OCI-LY3 (cell line): Measurements from ENCODE around the gene PANK4.

Source experiments
- H2AFZ ChIP-seq: fragments of 200-600, 300-600 bp; shearing (Covaris generic); 2 replicates; pipeline ENCODE4 v1.6.0; 2014; ENCODE audit warnings: antibody characterized with exemption, low read depth, low read length
- H3K27ac ChIP-seq: fragments of 200-600, 300-600 bp; sonication (generic); 2 replicates; pipeline ENCODE4 v1.5.1; 2014; ENCODE audit warnings: mild to moderate bottlenecking, low read length, moderate library complexity, mixed read lengths
- H3K27me3 ChIP-seq: fragments of 200-600, 300-600 bp; sonication (generic); 2 replicates; pipeline ENCODE4 v1.6.1; 2014; ENCODE audit warnings: low read depth, low read length, mixed read lengths
- H3K36me3 ChIP-seq: fragments of 200-600, 300-600 bp; sonication (generic); replicated peaks from 2 replicates; pipeline ENCODE3; 2014; ENCODE audit warnings: low read depth, low read length, mixed read lengths
- H3K4me1 ChIP-seq: fragments of 300-600, 200-600 bp; sonication (generic); 2 replicates; pipeline ENCODE4 v1.6.1; 2014; ENCODE audit warnings: low read length, mixed read lengths
- H3K4me2 ChIP-seq: fragments of 200-600, 300-600 bp; sonication (generic); 2 replicates; pipeline ENCODE4 v1.6.1; 2014; ENCODE audit warnings: low read length, mixed read lengths
- H3K4me3 ChIP-seq: fragments of 300-600, 200-600 bp; sonication (generic); 2 replicates; pipeline ENCODE4 v1.5.1; 2014; ENCODE audit warnings: antibody characterized with exemption, mild to moderate bottlenecking, low read length, moderate library complexity
- H3K79me2 ChIP-seq: fragments of 300-600, 200-600 bp; shearing (Covaris generic); 2 replicates; pipeline ENCODE4 v1.6.1; 2014; ENCODE audit warnings: mild to moderate bottlenecking, low read length, mixed read lengths
- H3K9ac ChIP-seq: fragments of 300-600, 200-600 bp; shearing (Covaris generic); 2 replicates; pipeline ENCODE4 v1.6.0; 2014; ENCODE audit warnings: mild to moderate bottlenecking, low read length, moderate library complexity
- H3K9me3 ChIP-seq: fragments of 200-600, 300-600 bp; shearing (Covaris generic); 2 replicates; pipeline ENCODE4 v1.6.1; 2014; ENCODE audit warnings: low read length, mixed read lengths; ENCODE audit not compliant: insufficient read depth
- H4K20me1 ChIP-seq: fragments of 200-600, 300-600 bp; sonication (generic); 2 replicates; pipeline ENCODE4 v1.6.1; 2016; ENCODE audit warnings: low read length, mixed read lengths; ENCODE audit not compliant: insufficient read depth
- EZH2phosphoT487 ChIP-seq: fragments of 200-600 bp; shearing (Covaris generic); IDR thresholded peaks from 2 replicates; pipeline ENCODE4 v1.6.1; 2018; ENCODE audit warnings: antibody characterized with exemption, mixed run types, low read depth
- TF ChIP-seq, protein P1 (sequence below): fragments of 200-600, 300-600 bp; sonication (generic); IDR thresholded peaks from 2 replicates; pipeline ENCODE4 v1.5.1; 2014; ENCODE audit warnings: antibody characterized with exemption, low read length, low read depth

PANK4 gene

GRCh38 chr1:2532485-2533160, 6.2 kb upstream of the PANK4 start:
- H2AFZ ChIP-seq = no peak overlapping the region
- H3K4me1 ChIP-seq = no peaks in the 10 kb centered on the region
- no peaks in the 10 kb centered on the region for H4K20me1 ChIP-seq
- no peak overlapping the region for H3K9ac ChIP-seq
- no peaks in the 10 kb centered on the region for H3K9me3 ChIP-seq
- H3K27ac ChIP-seq = no peak overlapping the region
- H3K36me3 ChIP-seq = no peaks in the 10 kb centered on the region
- peaks cover 10% of the 10 kb centered on the region; the same call in 1 of the 2 replicates for H3K27me3 ChIP-seq
- H3K79me2 ChIP-seq = no peaks in the 10 kb centered on the region
- H3K4me2 ChIP-seq = no peak overlapping the region
- no peak overlapping the region for H3K4me3 ChIP-seq
- TF ChIP-seq, protein P1, sequence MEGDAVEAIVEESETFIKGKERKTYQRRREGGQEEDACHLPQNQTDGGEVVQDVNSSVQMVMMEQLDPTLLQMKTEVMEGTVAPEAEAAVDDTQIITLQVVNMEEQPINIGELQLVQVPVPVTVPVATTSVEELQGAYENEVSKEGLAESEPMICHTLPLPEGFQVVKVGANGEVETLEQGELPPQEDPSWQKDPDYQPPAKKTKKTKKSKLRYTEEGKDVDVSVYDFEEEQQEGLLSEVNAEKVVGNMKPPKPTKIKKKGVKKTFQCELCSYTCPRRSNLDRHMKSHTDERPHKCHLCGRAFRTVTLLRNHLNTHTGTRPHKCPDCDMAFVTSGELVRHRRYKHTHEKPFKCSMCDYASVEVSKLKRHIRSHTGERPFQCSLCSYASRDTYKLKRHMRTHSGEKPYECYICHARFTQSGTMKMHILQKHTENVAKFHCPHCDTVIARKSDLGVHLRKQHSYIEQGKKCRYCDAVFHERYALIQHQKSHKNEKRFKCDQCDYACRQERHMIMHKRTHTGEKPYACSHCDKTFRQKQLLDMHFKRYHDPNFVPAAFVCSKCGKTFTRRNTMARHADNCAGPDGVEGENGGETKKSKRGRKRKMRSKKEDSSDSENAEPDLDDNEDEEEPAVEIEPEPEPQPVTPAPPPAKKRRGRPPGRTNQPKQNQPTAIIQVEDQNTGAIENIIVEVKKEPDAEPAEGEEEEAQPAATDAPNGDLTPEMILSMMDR = no peak
- TF ChIP-seq EZH2phosphoT487 = no peak

DNA sequence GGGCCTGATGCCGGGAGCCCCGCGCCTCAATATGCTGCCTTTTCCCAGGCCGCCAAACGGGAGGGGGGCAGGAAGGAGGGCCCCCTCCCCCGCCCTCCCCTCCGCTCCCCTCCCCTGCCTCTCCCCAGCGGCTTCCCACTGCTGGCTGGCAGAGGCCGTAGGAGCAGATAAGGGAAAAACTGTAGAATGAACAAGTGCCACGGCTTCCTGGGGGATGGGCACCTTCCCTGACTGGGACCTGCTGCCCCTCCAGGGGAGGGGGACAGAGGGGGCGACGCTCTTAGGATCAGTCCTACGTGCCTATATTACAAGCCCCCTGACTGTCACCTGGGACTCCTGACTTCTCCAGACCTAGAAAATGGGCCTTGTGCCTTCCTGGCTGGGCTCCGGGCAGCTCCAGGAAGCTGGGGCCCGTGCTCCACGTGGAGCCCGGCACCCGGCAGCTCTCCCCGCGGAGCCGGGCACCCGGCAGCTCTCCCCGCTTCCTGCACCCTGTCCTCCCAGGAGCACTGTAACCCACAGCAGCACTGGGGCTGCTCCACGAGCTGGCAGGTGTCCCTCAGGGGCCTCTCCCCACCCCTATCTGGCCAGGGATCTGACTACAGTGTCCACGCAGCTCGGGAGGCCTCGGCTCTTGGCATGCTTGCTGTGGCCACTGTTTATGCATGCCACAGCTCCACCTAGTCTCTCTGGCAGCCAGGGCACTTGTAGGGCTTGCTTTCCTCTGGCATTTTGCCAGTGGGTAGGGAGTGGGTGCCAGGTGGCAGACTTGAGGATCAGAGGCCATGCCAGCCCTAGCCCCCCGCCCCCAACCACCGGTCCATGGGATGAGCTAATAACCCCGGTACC, 4.3 kb upstream of the PANK4 start:
- Histone ChIP-seq H3K4me2 (no peak overlapping the region), H3K27me3 (peaks cover 10% of the 10 kb centered on the region; the same call in 1 of the 2 replicates), H3K4me1 (peaks cover 7% of the 10 kb centered on the region), H3K27ac (no peak overlapping the region), H3K79me2 (peaks cover 3% of the 10 kb centered on the region), H4K20me1 (peaks cover 1% of the 10 kb centered on the region; the same call in 1 of the 2 replicates), H3K4me3 (no peak overlapping the region), H3K36me3 (no peaks in the 10 kb centered on the region), H3K9ac (no peak overlapping the region), H2AFZ (no peak overlapping the region), H3K9me3 (no peaks in the 10 kb centered on the region)
- TF ChIP-seq, protein P1 = no peak
- TF ChIP-seq EZH2phosphoT487 = no peak

DNA sequence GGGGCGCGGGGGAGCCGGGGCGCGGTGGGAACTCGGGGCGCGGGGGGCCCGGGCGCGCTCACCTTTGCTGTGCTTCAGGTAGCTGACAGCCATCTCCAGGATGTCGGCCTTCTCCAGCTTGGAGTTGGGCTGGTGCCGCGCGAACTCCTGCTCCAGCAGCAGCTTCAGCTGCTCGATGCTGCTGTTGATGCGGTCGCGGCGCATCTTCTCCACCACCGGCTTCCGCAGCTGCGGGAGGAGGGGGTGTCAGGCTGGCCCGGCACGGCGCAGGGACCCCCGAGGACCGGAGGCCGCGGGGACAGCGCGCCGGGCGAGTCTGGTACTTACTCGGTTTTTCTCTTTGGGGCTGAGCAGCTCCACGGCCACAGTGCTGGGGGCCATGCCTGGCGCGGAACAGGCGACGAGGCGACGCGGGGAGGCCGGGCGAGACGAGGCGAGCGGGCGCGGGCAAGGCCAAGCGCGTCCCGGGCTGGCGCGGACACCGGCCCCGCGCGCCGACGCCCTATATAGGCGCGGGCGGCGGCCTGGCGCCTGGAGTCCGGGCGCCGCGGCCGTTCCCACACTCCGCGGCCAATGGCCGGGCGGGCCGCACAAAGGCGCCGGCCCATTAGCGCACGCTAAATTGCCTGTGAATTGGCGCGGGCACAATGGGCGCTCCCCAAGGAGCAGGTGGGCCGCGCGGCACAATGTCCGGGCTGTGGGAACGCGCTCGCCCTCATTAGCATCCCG, 3.6 kb upstream of the PANK4 start, which contains the start of gene HES5:
Gene HES5, minus strand, starts transcription at position 480 of the 729 bp plus-strand sequence. Its CDS starts 99 bp downstream, at position 381.
- Histone ChIP-seq H3K27me3 (peaks cover 8% of the 10 kb centered on the region; the same call in 1 of the 2 replicates), H3K4me3 (no peak within 1 kb of the TSS), H3K79me2 (peaks cover 11% of the 10 kb centered on the region), H3K36me3 (no peaks in the 10 kb centered on the region), H3K4me1 (peaks cover 12% of the 10 kb centered on the region), H3K9me3 (no peaks in the 10 kb centered on the region), H3K4me2 (no peak within 1 kb of the TSS), H3K27ac (no peak within 1 kb of the TSS), H2AFZ (no peak within 1 kb of the TSS), H4K20me1 (peaks cover 9% of the 10 kb centered on the region), H3K9ac (no peak within 1 kb of the TSS)
- no peak for TF ChIP-seq EZH2phosphoT487
- TF ChIP-seq, protein P1 = no peak
